HUES48 (cell line): ENCODE results near the gene GPR18.

Source experiments
- H3K27ac ChIP-seq: one replicate; pipeline ENCODE4 v1.7.0; 2013; ENCODE audit warnings: low read depth, low read length, inconsistent platforms
- H3K27me3 ChIP-seq: 2 replicates; pipeline ENCODE4 v1.6.1; 2013; ENCODE audit warnings: mild to moderate bottlenecking, low read length; ENCODE audit not compliant: control insufficient read depth, insufficient read depth
- H3K36me3 ChIP-seq: 2 replicates; pipeline ENCODE4 v1.6.1; 2013; ENCODE audit warnings: low read length; ENCODE audit not compliant: control insufficient read depth, insufficient read depth
- H3K4me1 ChIP-seq: 2 replicates; pipeline ENCODE4 v1.6.1; 2013; ENCODE audit warnings: mild to moderate bottlenecking, low read length; ENCODE audit not compliant: control insufficient read depth, insufficient read depth
- H3K4me3 ChIP-seq: 2 replicates; pipeline ENCODE4 v1.5.1; 2013; ENCODE audit warnings: mild to moderate bottlenecking, low read depth, low read length
- H3K9ac ChIP-seq: 2 replicates; pipeline ENCODE4 v1.6.1; 2013; ENCODE audit warnings: mild to moderate bottlenecking, low read depth, low read length, moderate library complexity
- H3K9me3 ChIP-seq: 2 replicates; pipeline ENCODE4 v1.6.1; 2013; ENCODE audit warnings: low read length; ENCODE audit not compliant: control insufficient read depth, insufficient read depth

Gene GPR18

DNA sequence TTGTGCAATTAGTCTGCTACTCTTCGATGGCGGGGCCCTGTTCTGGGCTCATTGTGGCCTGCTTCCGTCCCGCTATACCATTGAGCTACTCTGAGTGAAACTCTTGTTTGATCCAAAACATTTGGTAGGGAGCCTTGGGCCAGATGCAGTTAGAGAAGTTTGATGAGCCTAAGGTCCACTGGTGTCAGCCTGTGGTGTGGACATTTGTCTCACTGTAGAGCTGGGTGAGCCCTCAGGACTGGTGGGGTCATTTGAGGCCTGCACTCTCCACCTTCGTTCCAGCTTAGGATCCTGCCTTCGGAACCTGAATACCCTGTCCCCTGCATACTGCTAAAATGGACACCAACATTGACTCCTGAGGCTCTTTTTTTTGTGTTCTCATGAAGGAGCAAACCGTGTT is 50.7 kb downstream of the GPR18 start:
- H3K36me3 ChIP-seq = peaks cover 9% of the 10 kb centered on the region
- no peak overlapping the region for H3K27ac ChIP-seq
- no peak overlapping the region for H3K4me3 ChIP-seq
- peaks cover 10% of the 10 kb centered on the region for H3K4me1 ChIP-seq
- no peaks in the 10 kb centered on the region for H3K9me3 ChIP-seq
- H3K9ac ChIP-seq = no peak overlapping the region
- H3K27me3 ChIP-seq = no peaks in the 10 kb centered on the region

DNA sequence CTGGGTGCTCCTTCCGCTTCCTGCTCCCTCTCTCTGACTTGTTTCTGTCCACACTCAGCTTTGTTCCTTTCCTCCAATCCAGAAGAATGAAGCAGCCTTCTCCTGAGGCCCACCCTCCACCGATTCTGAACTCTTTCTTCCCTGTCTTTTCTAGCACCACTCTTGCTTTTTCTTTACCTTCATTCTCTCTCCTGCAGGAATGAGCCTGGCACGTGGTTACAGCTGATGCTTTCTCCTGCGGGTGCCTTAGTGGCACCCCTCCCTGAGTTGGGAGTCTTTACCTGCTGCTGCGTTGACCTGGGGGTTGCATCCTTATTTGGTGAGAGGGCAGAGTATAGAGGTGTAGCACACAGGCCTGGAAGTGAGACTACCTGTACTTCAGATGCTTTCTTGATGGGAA is 51.3 kb downstream of the GPR18 start:
- peaks cover 9% of the 10 kb centered on the region for H3K36me3 ChIP-seq
- no peak overlapping the region for H3K4me3 ChIP-seq
- H3K9ac ChIP-seq = no peak overlapping the region
- H3K27me3 ChIP-seq = no peaks in the 10 kb centered on the region
- H3K9me3 ChIP-seq = no peaks in the 10 kb centered on the region
- no peak overlapping the region for H3K27ac ChIP-seq
- peaks cover 15% of the 10 kb centered on the region for H3K4me1 ChIP-seq

- H3K27ac ChIP-seq = no peak overlapping the region
- no peaks in the 10 kb centered on the region for H3K9me3 ChIP-seq
- H3K36me3 ChIP-seq = peaks cover 9% of the 10 kb centered on the region
- no peaks in the 10 kb centered on the region for H3K27me3 ChIP-seq
- H3K9ac ChIP-seq = no peak overlapping the region
- H3K4me3 ChIP-seq = no peak overlapping the region
- H3K4me1 ChIP-seq = peaks cover 15% of the 10 kb centered on the region
These were observed 52.0 kb downstream of the GPR18 start for GRCh38 chr13:99206226-99206625.

- Histone ChIP-seq H3K4me3 (no peak overlapping the region), H3K27ac (no peak overlapping the region), H3K27me3 (no peaks in the 10 kb centered on the region), H3K9me3 (no peaks in the 10 kb centered on the region), H3K36me3 (peaks cover 9% of the 10 kb centered on the region), H3K4me1 (peaks cover 15% of the 10 kb centered on the region), H3K9ac (no peak overlapping the region)
These were observed 52.5 kb downstream of the GPR18 start for GRCh38 chr13:99205621-99206220.
